ENCODE results near the gene ARHGAP21. TPM values are rescaled to one million over a fixed set of nuclear protein-coding genes. Genes with fewer than 3 reads are reported as not detected.

ARHGAP21 gene
- total RNA-seq, 4 donors from 2014 or later = 15.3 to 59.1 (median 37.1) TPM

- Histone ChIP-seq H3K4me1 (peaks cover 6 to 42% (median 12%) of the 10 kb centered on the region in 3 donors), H3K36me3 (no peaks in the 10 kb centered on the region), H3K9me3 (no peaks in the 10 kb centered on the region), H3K4me3 (no peak overlapping the region), H3K27ac (no peak overlapping the region), H3K27me3 (no peaks in the 10 kb centered on the region)
- DNase-seq = no peak
- intact Hi-C loops (cut with DNase I) = no loop called here
- TF ChIP-seq CTCF (IDR thresholded peaks at IDR 0.05) (no peak), POLR2A (IDR thresholded peaks at IDR 0.05) (no peak)
- 45 to 49% methylated on average over 3 of the region's 3 CpGs for WGBS, 2 donors
These were observed 16.2 kb downstream of the ARHGAP21 start for GRCh38 chr10:24707445-24707844.

GRCh38 chr10:24706479-24707118 is 17.1 kb downstream of the ARHGAP21 start:
- Histone ChIP-seq H3K4me3 (no peak overlapping the region), H3K27ac (no peak overlapping the region), H3K27me3 (no peaks in the 10 kb centered on the region), H3K4me1 (peaks cover 6 to 38% (median 12%) of the 10 kb centered on the region in 3 donors), H3K36me3 (no peaks in the 10 kb centered on the region), H3K9me3 (no peaks in the 10 kb centered on the region)
- 49 to 50% methylated on average over 7 of the region's 7 CpGs for WGBS, 2 donors
- intact Hi-C loops (cut with DNase I) = no loop called here
- TF ChIP-seq CTCF (IDR thresholded peaks at IDR 0.05) = no peak
- TF ChIP-seq POLR2A (IDR thresholded peaks at IDR 0.05) = no peak
- no peak for DNase-seq

DNA sequence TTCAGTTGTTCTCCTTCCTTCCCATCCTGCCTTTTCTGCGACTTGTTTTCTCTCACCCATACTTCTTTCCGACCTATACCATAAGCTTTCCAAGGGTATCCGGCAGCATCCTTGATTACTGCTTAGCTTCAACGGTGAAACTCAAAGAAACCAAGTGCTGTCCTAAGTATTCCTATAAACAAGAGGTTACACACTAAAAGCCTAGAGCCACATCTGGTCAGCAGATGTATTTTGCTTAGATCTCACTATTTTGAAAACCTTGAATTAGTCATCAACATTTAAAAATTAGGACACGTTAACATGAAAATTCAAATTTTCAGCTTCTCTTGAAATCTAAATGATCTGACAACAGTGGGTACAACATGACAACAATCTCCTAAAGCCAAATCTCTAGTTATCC is 20.0 kb downstream of the ARHGAP21 start:
- no peak overlapping the region for H3K4me3 ChIP-seq
- intact Hi-C loops (cut with DNase I) = no loop called here
- TF ChIP-seq POLR2A (IDR thresholded peaks at IDR 0.05) (no peak), CTCF (IDR thresholded peaks at IDR 0.05) (no peak)
- H3K27me3 ChIP-seq = no peaks in the 10 kb centered on the region
- H3K4me1 ChIP-seq = peaks cover 6 to 47% (median 12%) of the 10 kb centered on the region in 3 donors
- H3K36me3 ChIP-seq = no peaks in the 10 kb centered on the region
- DNase-seq = no peak
- H3K27ac ChIP-seq = no peak overlapping the region
- 78% methylated on average over 5 of the region's 5 CpGs for WGBS, 2 donors
- no peaks in the 10 kb centered on the region for H3K9me3 ChIP-seq

GRCh38 chr10:24701447-24701846 is 22.2 kb downstream of the ARHGAP21 start:
- H3K4me1 ChIP-seq = peaks cover 2 to 29% (median 2%) of the 10 kb centered on the region in 3 donors
- H3K27ac ChIP-seq = no peak overlapping the region
- 82 to 83% methylated on average over 3 of the region's 3 CpGs for WGBS, 2 donors
- no peaks in the 10 kb centered on the region for H3K9me3 ChIP-seq
- intact Hi-C loops (cut with DNase I) = no loop called here
- DNase-seq = no peak
- H3K27me3 ChIP-seq = no peaks in the 10 kb centered on the region
- no peak for TF ChIP-seq CTCF (IDR thresholded peaks at IDR 0.05)
- no peak for TF ChIP-seq POLR2A (IDR thresholded peaks at IDR 0.05)
- no peak overlapping the region for H3K4me3 ChIP-seq
- no peaks in the 10 kb centered on the region for H3K36me3 ChIP-seq

DNA sequence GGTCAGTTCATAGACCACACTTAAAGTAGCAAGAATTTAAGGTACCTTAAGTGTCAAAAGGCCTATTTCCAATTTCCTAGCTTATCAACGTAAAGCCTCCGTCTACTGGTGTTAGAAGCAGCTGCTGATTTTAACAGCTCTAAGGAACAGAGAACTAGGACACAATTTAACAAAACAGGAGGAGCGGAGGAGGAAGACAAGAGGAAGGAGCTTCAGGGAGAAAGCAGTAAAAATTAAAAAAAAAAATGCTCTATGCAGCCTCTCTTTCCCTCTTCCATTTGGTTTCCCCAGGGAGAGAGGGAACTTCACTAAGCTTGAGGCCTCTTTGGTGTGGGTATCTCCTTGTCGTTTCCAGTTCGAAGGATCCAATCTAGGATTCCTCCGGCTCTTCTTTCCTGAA is 22.7 kb downstream of the ARHGAP21 start:
- DNase-seq = no peak
- Histone ChIP-seq H3K4me3 (no peak overlapping the region), H3K4me1 (peaks cover 0 to 29% (median 0%) of the 10 kb centered on the region in 3 donors), H3K9me3 (no peaks in the 10 kb centered on the region), H3K27ac (no peak overlapping the region), H3K27me3 (no peaks in the 10 kb centered on the region), H3K36me3 (no peaks in the 10 kb centered on the region)
- intact Hi-C loops (cut with DNase I) = no loop called here
- 93 to 98% methylated on average over 6 of the region's 6 CpGs for WGBS, 2 donors
- TF ChIP-seq POLR2A (IDR thresholded peaks at IDR 0.05) = no peak
- TF ChIP-seq CTCF (IDR thresholded peaks at IDR 0.05) = no peak

All from esophagus squamous epithelium (tissue), 5 donors.